HG03280 (cell line): ENCODE data around the gene MCMBP.
"Not testable (repeated sequence)": the region's sequence is repeated elsewhere in the genome, so short reads cannot be mapped to it uniquely, and the experiment has no call there.

Experiments
- ATAC-seq: cut with Tn5 transposase; IDR thresholded peaks from one replicate; pipeline ENCODE4 v1.9.1; 2021; ENCODE audit warnings: mild to moderate bottlenecking, moderate library complexity; ENCODE audit not compliant: unreplicated experiment

Gene MCMBP

GRCh38 chr10:119878524-119878923 is 5.9 kb upstream of the MCMBP start:
- no peak for ATAC-seq

GRCh38 chr10:119872860-119873681 is 428 bp upstream of the MCMBP start:
- ATAC-seq: peak; percentile 91

GRCh38 chr10:119871881-119872609 is 598 bp downstream of the MCMBP start:
- ATAC-seq: peak; percentile 36

GRCh38 chr10:119869398-119869797 is 3.2 kb downstream of the MCMBP start:
- ATAC-seq: not testable (repeated sequence)

GRCh38 chr10:119867317-119867716 is 5.3 kb downstream of the MCMBP start:
- ATAC-seq: no peak

- ATAC-seq: no peak
Observed at GRCh38 chr10:119865699-119866240, 6.9 kb downstream of the MCMBP start.

- ATAC-seq: no peak
Observed at GRCh38 chr10:119863951-119864565, 8.6 kb downstream of the MCMBP start.

- no peak for ATAC-seq
Observed at GRCh38 chr10:119862524-119862923, 10.1 kb downstream of the MCMBP start.

GRCh38 chr10:119860866-119861607 is 11.6 kb downstream of the MCMBP start:
- ATAC-seq: no peak

- ATAC-seq: no peak
Observed at GRCh38 chr10:119859420-119860258, 13.0 kb downstream of the MCMBP start.

- no peak for ATAC-seq
Observed at GRCh38 chr10:119858063-119858462, 14.6 kb downstream of the MCMBP start.

GRCh38 chr10:119853574-119853973 is 19.1 kb downstream of the MCMBP start:
- ATAC-seq: no peak

GRCh38 chr10:119852822-119853221 is 19.8 kb downstream of the MCMBP start:
- ATAC-seq: no peak

- ATAC-seq: no peak
Observed at GRCh38 chr10:119852277-119852676, 20.4 kb downstream of the MCMBP start.

- ATAC-seq: no peak
Observed at GRCh38 chr10:119849944-119850343, 22.7 kb downstream of the MCMBP start.

- ATAC-seq: no peak
Observed at GRCh38 chr10:119849031-119849789, 23.4 kb downstream of the MCMBP start.

GRCh38 chr10:119845656-119846055 is 27.0 kb downstream of the MCMBP start:
- ATAC-seq: no peak

GRCh38 chr10:119834188-119834587 is 38.5 kb downstream of the MCMBP start:
- ATAC-seq: no peak

- no peak for ATAC-seq
Observed at GRCh38 chr10:119832951-119833350, 39.7 kb downstream of the MCMBP start.
